ENCODE measurements around the gene TDP1. TPM values are rescaled to one million over a fixed set of nuclear protein-coding genes. Genes with fewer than 3 reads are reported as not detected.

TDP1 gene
- total and polyA plus RNA-seq, 2 of the 13 experiments (the other 11 are each of a cell fraction or from before 2014, with no cell fraction given), result 16.4 to 31.2 TPM

DNA sequence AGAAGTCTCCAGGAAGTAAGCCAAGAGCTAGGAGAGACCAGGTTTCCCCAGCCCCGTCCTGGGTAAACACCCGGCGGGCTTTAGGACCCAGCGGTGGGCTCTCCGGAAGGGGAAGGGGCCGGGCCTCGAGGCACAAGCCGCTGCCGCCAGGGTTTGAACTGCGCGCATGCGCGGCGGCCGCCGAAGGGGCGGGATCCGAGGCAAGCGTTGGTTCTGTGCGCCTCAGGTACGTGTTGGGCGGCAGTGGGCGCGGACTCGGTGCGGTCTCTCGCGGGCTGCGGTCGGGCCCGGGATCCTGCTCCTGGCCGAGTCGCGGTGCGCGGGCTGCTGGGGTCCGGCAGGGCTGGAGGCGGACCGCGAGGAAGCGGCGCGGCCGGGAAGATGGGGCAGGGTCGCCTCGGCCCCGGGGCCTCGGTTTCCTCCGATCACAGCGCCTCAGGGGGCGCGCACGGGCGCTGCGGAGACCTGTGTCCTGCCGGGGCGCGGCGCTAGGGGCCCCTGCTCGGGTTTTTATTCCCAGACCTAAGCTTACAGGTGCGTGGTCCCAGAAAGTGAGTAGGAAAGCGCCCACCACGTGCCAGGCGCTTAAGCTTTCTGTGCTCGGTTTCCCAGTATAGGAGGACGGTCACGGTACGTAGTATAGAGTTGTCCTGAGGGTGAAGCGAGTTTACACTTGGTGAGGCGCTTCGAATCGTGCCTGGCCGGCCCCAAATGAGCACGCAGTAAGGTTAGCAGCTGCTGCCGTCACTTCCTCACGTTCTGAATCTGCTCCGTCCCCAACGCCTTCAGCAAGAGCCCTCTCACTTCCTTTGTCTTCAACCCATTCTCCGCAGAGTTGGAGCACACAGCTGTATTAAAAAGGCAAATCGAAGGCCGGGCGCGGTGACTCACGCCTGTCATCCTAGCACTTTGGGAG, at the start of gene TDP1 (continued):
- TF ChIP-seq HNF4A (CRISPR knock-in tag; IDR thresholded peaks at IDR 0.05) (peak; percentile 4; the same call in 1 of the 2 replicates), ZBTB20 (CRISPR knock-in tag; IDR thresholded peaks at IDR 0.05; ENCODE audit: borderline replicate concordance, low read depth) (no peak), ZNF24 (IDR thresholded peaks at IDR 0.05) (0 out of 2 replicates have a peak, but pooled peaks have one; percentile 5), PHF8 (CRISPR knock-in tag; IDR thresholded peaks at IDR 0.05) (peak; percentile 88), BATF2 (CRISPR knock-in tag; IDR thresholded peaks at IDR 0.05) (no peak; the same call in 1 of the 2 replicates), ZFX (CRISPR knock-in tag; IDR thresholded peaks at IDR 0.05; ENCODE audit: low read depth) (peak; percentile 96), E2F1 (CRISPR knock-in tag; IDR thresholded peaks at IDR 0.05) (peak; percentile 93), ZNF704 (CRISPR knock-in tag; IDR thresholded peaks at IDR 0.05; ENCODE audit: borderline replicate concordance) (no peak), ZNF496 (CRISPR knock-in tag; IDR thresholded peaks at IDR 0.05; ENCODE audit: insufficient replicate concordance) (no peak), MEIS2 (CRISPR knock-in tag; IDR thresholded peaks at IDR 0.05) (peak; percentile 77; the same call in 1 of the 2 replicates), ADNP (CRISPR knock-in tag; IDR thresholded peaks at IDR 0.05) (no peak), ZNF605 (CRISPR knock-in tag; IDR thresholded peaks at IDR 0.05) (peak; percentile 62)
- TF ChIP-seq, protein P1, sequence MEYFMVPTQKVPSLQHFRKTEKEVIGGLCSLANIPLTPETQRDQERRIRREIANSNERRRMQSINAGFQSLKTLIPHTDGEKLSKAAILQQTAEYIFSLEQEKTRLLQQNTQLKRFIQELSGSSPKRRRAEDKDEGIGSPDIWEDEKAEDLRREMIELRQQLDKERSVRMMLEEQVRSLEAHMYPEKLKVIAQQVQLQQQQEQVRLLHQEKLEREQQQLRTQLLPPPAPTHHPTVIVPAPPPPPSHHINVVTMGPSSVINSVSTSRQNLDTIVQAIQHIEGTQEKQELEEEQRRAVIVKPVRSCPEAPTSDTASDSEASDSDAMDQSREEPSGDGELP (IDR thresholded peaks at IDR 0.05; ENCODE audit: borderline replicate concordance, low read depth), result no peak
- TF ChIP-seq, protein P2, sequence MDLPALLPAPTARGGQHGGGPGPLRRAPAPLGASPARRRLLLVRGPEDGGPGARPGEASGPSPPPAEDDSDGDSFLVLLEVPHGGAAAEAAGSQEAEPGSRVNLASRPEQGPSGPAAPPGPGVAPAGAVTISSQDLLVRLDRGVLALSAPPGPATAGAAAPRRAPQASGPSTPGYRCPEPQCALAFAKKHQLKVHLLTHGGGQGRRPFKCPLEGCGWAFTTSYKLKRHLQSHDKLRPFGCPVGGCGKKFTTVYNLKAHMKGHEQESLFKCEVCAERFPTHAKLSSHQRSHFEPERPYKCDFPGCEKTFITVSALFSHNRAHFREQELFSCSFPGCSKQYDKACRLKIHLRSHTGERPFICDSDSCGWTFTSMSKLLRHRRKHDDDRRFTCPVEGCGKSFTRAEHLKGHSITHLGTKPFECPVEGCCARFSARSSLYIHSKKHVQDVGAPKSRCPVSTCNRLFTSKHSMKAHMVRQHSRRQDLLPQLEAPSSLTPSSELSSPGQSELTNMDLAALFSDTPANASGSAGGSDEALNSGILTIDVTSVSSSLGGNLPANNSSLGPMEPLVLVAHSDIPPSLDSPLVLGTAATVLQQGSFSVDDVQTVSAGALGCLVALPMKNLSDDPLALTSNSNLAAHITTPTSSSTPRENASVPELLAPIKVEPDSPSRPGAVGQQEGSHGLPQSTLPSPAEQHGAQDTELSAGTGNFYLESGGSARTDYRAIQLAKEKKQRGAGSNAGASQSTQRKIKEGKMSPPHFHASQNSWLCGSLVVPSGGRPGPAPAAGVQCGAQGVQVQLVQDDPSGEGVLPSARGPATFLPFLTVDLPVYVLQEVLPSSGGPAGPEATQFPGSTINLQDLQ (CRISPR knock-in tag; IDR thresholded peaks at IDR 0.05), result 0 out of 2 replicates have a peak, but pooled peaks have one; percentile 33
- TF ChIP-seq, protein P3, sequence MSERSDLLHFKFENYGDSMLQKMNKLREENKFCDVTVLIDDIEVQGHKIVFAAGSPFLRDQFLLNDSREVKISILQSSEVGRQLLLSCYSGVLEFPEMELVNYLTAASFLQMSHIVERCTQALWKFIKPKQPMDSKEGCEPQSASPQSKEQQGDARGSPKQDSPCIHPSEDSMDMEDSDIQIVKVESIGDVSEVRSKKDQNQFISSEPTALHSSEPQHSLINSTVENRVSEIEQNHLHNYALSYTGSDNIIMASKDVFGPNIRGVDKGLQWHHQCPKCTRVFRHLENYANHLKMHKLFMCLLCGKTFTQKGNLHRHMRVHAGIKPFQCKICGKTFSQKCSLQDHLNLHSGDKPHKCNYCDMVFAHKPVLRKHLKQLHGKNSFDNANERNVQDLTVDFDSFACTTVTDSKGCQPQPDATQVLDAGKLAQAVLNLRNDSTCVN (CRISPR knock-in tag; IDR thresholded peaks at IDR 0.05; ENCODE audit: borderline replicate concordance), result no peak
- TF ChIP-seq, protein P4, sequence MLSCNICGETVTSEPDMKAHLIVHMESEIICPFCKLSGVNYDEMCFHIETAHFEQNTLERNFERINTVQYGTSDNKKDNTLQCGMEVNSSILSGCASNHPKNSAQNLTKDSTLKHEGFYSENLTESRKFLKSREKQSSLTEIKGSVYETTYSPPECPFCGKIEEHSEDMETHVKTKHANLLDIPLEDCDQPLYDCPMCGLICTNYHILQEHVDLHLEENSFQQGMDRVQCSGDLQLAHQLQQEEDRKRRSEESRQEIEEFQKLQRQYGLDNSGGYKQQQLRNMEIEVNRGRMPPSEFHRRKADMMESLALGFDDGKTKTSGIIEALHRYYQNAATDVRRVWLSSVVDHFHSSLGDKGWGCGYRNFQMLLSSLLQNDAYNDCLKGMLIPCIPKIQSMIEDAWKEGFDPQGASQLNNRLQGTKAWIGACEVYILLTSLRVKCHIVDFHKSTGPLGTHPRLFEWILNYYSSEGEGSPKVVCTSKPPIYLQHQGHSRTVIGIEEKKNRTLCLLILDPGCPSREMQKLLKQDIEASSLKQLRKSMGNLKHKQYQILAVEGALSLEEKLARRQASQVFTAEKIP (CRISPR knock-in tag; IDR thresholded peaks at IDR 0.05; ENCODE audit: borderline replicate concordance), result no peak
- TF ChIP-seq, protein P5, sequence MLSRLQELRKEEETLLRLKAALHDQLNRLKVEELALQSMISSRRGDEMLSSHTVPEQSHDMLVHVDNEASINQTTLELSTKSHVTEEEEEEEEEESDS (CRISPR knock-in tag; IDR thresholded peaks at IDR 0.05; ENCODE audit: borderline replicate concordance), result no peak; the same call in 1 of the 2 replicates

All from HepG2 (cell line).